Neutrophil (primary cell): ENCODE measurements around the gene SRSF7.
"Not testable (repeated sequence)": the region's sequence is repeated elsewhere in the genome, so short reads cannot be mapped to it uniquely, and the experiment has no call there.

Experiments used
- H3K27ac ChIP-seq: fragments of 200-600 bp; sonication (generic); 2 replicates; pipeline ENCODE4 v1.5.1; 2016; ENCODE audit warnings: mild to moderate bottlenecking, moderate library complexity
- H3K27me3 ChIP-seq: fragments of 200-600 bp; sonication (generic); 2 replicates; pipeline ENCODE4 v1.6.0; 2016; ENCODE audit warnings: mild to moderate bottlenecking
- H3K36me3 ChIP-seq: fragments of 200-600 bp; sonication (generic); 2 replicates; pipeline ENCODE4 v1.5.1; 2017
- H3K4me1 ChIP-seq, 2 experiments: fragments of 200-600 bp in 1 of 2; sonication (generic) in 1 of 2; 1 replicate in 1 of 2; 2 replicates in 1 of 2; pipeline versions ENCODE4 v1.5.1 to v1.6.1; 2013 to 2016; ENCODE audit warnings: low read depth in 1 of 2, low read length in 1 of 2, mild to moderate bottlenecking in 1 of 2, moderate library complexity in 1 of 2; ENCODE audit not compliant: control insufficient read depth in 1 of 2, insufficient read depth in 1 of 2
- H3K4me3 ChIP-seq, 2 experiments: fragments of 200-600 bp in 1 of 2; sonication (generic) in 1 of 2; 1 replicate in 1 of 2; 2 replicates in 1 of 2; pipeline ENCODE4 v1.5.1; 2013 to 2016; ENCODE audit warnings: low read depth in 1 of 2, low read length in 1 of 2, mild to moderate bottlenecking in 1 of 2, moderate library complexity in 1 of 2
- H3K9me3 ChIP-seq: fragments of 200-600 bp; sonication (generic); 2 replicates; pipeline ENCODE4 v1.5.1; 2016
- CTCF ChIP-seq: fragments of 200-600 bp; sonication (generic); IDR thresholded peaks from 2 replicates; pipeline ENCODE4 v1.5.1; 2016; ENCODE audit warnings: antibody characterized with exemption

SRSF7 gene

GRCh38 chr2:38792751-38793150, 41.6 kb upstream of the SRSF7 start:
- Histone ChIP-seq H3K27ac (no peak overlapping the region), H3K36me3 (no peaks in the 10 kb centered on the region), H3K4me3 (no peak overlapping the region), H3K27me3 (no peaks in the 10 kb centered on the region), H3K9me3 (no peaks in the 10 kb centered on the region), H3K4me1 (peaks cover 3% of the 10 kb centered on the region in 2 experiments)
- TF ChIP-seq CTCF, result no peak

GRCh38 chr2:38792321-38792720, 41.2 kb upstream of the SRSF7 start:
- H3K27ac ChIP-seq, H3K4me1 ChIP-seq, H3K36me3 ChIP-seq, H3K4me3 ChIP-seq, H3K9me3 ChIP-seq, H3K27me3 ChIP-seq: not testable (repeated sequence)

- Histone ChIP-seq H3K4me3 (no peak overlapping the region), H3K36me3 (no peaks in the 10 kb centered on the region)
- no peak for TF ChIP-seq CTCF
Observed at GRCh38 chr2:38791744-38792143, 40.6 kb upstream of the SRSF7 start.

GRCh38 chr2:38789691-38790090, 38.5 kb upstream of the SRSF7 start:
- Histone ChIP-seq H3K9me3 (no peaks in the 10 kb centered on the region), H3K27ac (no peak overlapping the region), H3K4me1 (peaks cover 3% of the 10 kb centered on the region in 2 experiments), H3K36me3 (no peaks in the 10 kb centered on the region), H3K27me3 (no peaks in the 10 kb centered on the region), H3K4me3 (no peak overlapping the region)
- TF ChIP-seq CTCF, result no peak

More at GRCh38 chr2:38791744-38792143, 40.6 kb upstream of the SRSF7 start:
- H3K9me3 ChIP-seq, result no peaks in the 10 kb centered on the region
- no peaks in the 10 kb centered on the region for H3K27me3 ChIP-seq
- H3K27ac ChIP-seq, result no peak overlapping the region
- peaks cover 3% of the 10 kb centered on the region in 2 experiments for H3K4me1 ChIP-seq

- Histone ChIP-seq H3K4me1 (peaks cover 3% of the 10 kb centered on the region in 2 experiments), H3K36me3 (no peaks in the 10 kb centered on the region), H3K27ac (no peak overlapping the region), H3K4me3 (no peak overlapping the region), H3K9me3 (no peaks in the 10 kb centered on the region), H3K27me3 (no peaks in the 10 kb centered on the region)
- TF ChIP-seq CTCF, result no peak
Observed at GRCh38 chr2:38788306-38788705, 37.1 kb upstream of the SRSF7 start.

- no peak overlapping the region for H3K4me3 ChIP-seq
- H3K9me3 ChIP-seq, result no peaks in the 10 kb centered on the region
- H3K4me1 ChIP-seq, result peaks cover 4% of the 10 kb centered on the region in 2 experiments
- no peaks in the 10 kb centered on the region for H3K36me3 ChIP-seq
- no peak overlapping the region for H3K27ac ChIP-seq
- no peak for TF ChIP-seq CTCF
- no peaks in the 10 kb centered on the region for H3K27me3 ChIP-seq
Observed at GRCh38 chr2:38783586-38783985, 32.4 kb upstream of the SRSF7 start.
